ENCODE data around the gene MARVELD3.
"Not testable (repeated sequence)": the region's sequence is repeated elsewhere in the genome, so short reads cannot be mapped to it uniquely, and the experiment has no call there.

Gene MARVELD3

DNA sequence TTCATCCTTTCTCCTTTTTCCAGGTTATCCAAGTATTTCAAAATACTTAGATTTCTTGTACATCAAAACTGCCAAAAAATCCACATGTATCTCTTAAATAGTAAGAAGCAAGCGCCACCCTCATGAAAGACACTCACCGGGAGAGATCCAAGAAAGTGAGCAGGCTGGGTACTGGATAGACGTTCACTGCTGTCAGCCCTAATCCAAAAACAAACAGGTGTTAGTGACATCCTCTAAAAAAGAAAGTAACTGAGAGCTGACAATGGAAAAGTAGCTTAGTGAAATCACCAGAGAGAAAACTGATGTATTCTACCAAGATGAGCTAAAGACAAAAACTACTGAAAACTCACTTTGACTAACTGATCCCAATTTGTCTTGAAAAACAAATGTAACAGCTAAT lies 46.1 kb downstream of the MARVELD3 start:
- no peak for DNase-seq (ENCODE audit: low spot score)

- DNase-seq (ENCODE audit: low spot score), result no peak
These were observed 47.0 kb downstream of the MARVELD3 start for GRCh38 chr16:71672803-71673581.

DNA sequence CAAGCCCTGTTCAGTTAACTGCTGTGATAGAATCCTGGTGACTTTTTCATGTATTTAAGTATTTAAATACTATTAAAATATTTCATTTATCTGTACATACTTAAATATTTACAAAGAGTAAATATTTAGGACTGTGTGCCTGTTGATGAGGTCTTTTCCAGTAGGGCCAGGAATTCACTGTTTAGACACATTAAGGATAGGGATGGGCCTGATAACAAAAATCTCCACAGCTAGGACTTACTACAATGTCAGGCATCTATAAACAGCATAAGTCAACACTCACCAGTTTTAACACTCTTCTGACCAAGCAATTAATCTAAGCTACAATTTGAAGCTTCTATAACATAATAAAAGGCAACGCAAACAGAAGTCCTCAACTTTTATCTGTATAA lies 47.6 kb downstream of the MARVELD3 start:
- DNase-seq (ENCODE audit: low spot score), result no peak

DNA sequence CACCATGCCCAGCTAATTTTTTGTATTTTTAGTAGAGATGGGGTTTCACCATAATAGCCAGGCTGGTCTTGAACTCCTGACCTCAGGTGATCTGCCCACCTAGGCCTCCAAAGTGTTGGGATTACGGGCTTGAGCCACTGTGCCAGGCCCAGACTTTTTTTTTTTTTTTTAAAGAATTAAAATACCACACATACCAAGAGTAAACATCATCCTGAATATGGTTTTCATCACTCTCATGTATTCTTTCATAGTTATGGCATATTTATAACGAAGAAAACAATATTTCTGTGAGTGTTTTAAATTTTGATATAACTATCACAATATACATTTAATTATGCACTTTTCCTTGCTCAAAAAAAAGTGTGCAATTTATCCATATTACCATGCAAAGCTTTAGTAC lies 48.2 kb downstream of the MARVELD3 start:
- no peak for DNase-seq (ENCODE audit: low spot score)

DNA sequence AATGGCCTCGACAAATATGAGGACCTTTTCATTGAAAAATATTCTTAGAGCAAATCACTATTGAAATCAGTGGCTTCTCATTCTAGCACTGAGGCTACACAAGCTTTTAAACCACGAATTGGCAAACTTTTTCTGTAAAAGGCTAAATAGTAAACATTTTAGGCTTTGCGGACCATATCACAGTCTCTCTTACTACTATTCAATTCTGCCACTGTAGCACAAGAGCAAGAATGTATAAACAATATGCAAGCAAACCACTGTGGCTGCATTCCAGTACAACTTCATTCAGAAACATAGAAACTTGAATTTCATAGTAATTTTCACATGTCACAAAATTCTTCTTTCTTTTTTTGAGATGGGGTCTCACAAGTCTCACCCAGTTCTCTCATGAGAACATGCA lies 49.4 kb downstream of the MARVELD3 start:
- DNase-seq (ENCODE audit: low spot score), result no peak

GRCh38 chr16:71676236-71676635 lies 50.3 kb downstream of the MARVELD3 start:
- no peak for DNase-seq (ENCODE audit: low spot score)

- no peak for DNase-seq (ENCODE audit: low spot score)
These were observed 55.4 kb downstream of the MARVELD3 start for GRCh38 chr16:71681360-71681759.

- DNase-seq (ENCODE audit: low spot score), result not testable (repeated sequence)
These were observed 58.3 kb downstream of the MARVELD3 start for GRCh38 chr16:71684280-71684679.
